PC-9 (cell line): ENCODE measurements around the gene RPS6KB1.

Experiments used
- EZH2 ChIP-seq: fragments of 200-600 bp; sonication (generic); IDR thresholded peaks from 2 replicates; pipeline ENCODE4 v1.8.0; 2017; ENCODE audit warnings: antibody characterized with exemption, low read depth
- TF ChIP-seq, protein P1 (sequence below): fragments of 200-600 bp; sonication (generic); conservative IDR thresholded peaks from 2 replicates; pipeline ENCODE4 v1.6.1; 2017; ENCODE audit warnings: mixed run types, antibody characterized with exemption, mild to moderate bottlenecking, moderate library complexity

GRCh38 chr17:59870482-59870881 lies 22.4 kb upstream of the RPS6KB1 start:
- TF ChIP-seq, protein P1, sequence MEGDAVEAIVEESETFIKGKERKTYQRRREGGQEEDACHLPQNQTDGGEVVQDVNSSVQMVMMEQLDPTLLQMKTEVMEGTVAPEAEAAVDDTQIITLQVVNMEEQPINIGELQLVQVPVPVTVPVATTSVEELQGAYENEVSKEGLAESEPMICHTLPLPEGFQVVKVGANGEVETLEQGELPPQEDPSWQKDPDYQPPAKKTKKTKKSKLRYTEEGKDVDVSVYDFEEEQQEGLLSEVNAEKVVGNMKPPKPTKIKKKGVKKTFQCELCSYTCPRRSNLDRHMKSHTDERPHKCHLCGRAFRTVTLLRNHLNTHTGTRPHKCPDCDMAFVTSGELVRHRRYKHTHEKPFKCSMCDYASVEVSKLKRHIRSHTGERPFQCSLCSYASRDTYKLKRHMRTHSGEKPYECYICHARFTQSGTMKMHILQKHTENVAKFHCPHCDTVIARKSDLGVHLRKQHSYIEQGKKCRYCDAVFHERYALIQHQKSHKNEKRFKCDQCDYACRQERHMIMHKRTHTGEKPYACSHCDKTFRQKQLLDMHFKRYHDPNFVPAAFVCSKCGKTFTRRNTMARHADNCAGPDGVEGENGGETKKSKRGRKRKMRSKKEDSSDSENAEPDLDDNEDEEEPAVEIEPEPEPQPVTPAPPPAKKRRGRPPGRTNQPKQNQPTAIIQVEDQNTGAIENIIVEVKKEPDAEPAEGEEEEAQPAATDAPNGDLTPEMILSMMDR: no peak
- no peak for TF ChIP-seq EZH2
